Esophagus muscularis mucosa (tissue), 4 donors: Measurements from ENCODE around the gene INTS7. TPM values are rescaled to one million over a fixed set of nuclear protein-coding genes. Genes with fewer than 3 reads are reported as not detected.

Experiments
- DNase-seq: peaks from one replicate; pipeline ENCODE4 v3.0.0-alpha.2; 2017; ENCODE audit errors: extremely low spot score
- H3K27ac ChIP-seq, 4 donors: fragments of 200-600 bp; sonication (generic); replicated peaks in 1 of 4; 1 replicate in 3 of 4; 2 replicates in 1 of 4; pipeline ENCODE4 v1.5.1; 2016 to 2019; ENCODE audit warnings: mild to moderate bottlenecking in 1 of 4
- H3K27me3 ChIP-seq, 4 donors: fragments of 200-600 bp; sonication (generic); one replicate each; pipeline versions ENCODE4 v1.5.1 to v1.6.0; 2016 to 2019
- H3K36me3 ChIP-seq, 4 donors: fragments of 200-600 bp; sonication (generic); one replicate each; pipeline ENCODE4 v1.5.1; 2016 to 2019
- H3K4me1 ChIP-seq, 4 donors: fragments of 200-600 bp; sonication (generic); one replicate each; pipeline ENCODE4 v1.5.1; 2016 to 2019
- H3K4me3 ChIP-seq, 4 donors: fragments of 200-600 bp; sonication (generic); 1 replicate in 2 of 4; 2 replicates in 2 of 4; pipeline ENCODE4 v1.5.1; 2016 to 2019; ENCODE audit warnings: mild to moderate bottlenecking in 4 of 4, moderate library complexity in 1 of 4
- H3K9me3 ChIP-seq, 4 donors: fragments of 200-600 bp; sonication (generic); 1 replicate in 3 of 4; 2 replicates in 1 of 4; pipeline ENCODE4 v1.5.1; 2016 to 2019
- EP300 ChIP-seq: sonication (generic); formaldehyde crosslinking; IDR thresholded peaks from one replicate; pipeline ENCODE4 v1.6.1; 2017; ENCODE audit warnings: antibody characterized with exemption
- POLR2A ChIP-seq: fragments of 450-650 bp; IDR thresholded peaks from one replicate; pipeline ENCODE4 v1.6.1; 2017; ENCODE audit warnings: antibody characterized with exemption, moderate library complexity, mild to moderate bottlenecking, low read depth
- POLR2AphosphoS5 ChIP-seq, 2 donors: sonication (generic); formaldehyde crosslinking; IDR thresholded peaks; one replicate each; pipeline ENCODE4 v1.6.1; 2017; ENCODE audit warnings: antibody characterized with exemption in 2 of 2
- WGBS: methylation state at CpG from one replicate; pipeline ENCODE4 v1.1.5; 2018; 5-methylcytosine and 5-hydroxymethylcytosine counted together
- intact Hi-C: fragments of 100-400 bp; cut with DNase I; formaldehyde crosslinking; loops from one replicate; pipeline ENCODE4 v1.15.1; 2023
- total RNA-seq, 4 donors: library from RNA; depleted of rRNA; stranded (reverse); fragments of >200 nt; gene quantifications; one replicate each; pipeline versions ENCODE4 v1.1.0 to v1.2.1, GENCODE V29; 2016
- TF ChIP-seq, protein P1 (sequence below), 3 experiments: fragments of 200-600 bp in 2 of 3; fragments of 450-650 bp in 1 of 3; sonication (generic) in 2 of 3; IDR thresholded peaks; one replicate each; pipeline ENCODE4 v1.5.1; 2017 to 2019; ENCODE audit warnings: antibody characterized with exemption in 3 of 3, mild to moderate bottlenecking in 2 of 3, moderate library complexity in 1 of 3

The INTS7 gene
- total RNA-seq, 4 donors from 2014 or later, result 6.0 to 15.4 (median 11.0) TPM

DNA sequence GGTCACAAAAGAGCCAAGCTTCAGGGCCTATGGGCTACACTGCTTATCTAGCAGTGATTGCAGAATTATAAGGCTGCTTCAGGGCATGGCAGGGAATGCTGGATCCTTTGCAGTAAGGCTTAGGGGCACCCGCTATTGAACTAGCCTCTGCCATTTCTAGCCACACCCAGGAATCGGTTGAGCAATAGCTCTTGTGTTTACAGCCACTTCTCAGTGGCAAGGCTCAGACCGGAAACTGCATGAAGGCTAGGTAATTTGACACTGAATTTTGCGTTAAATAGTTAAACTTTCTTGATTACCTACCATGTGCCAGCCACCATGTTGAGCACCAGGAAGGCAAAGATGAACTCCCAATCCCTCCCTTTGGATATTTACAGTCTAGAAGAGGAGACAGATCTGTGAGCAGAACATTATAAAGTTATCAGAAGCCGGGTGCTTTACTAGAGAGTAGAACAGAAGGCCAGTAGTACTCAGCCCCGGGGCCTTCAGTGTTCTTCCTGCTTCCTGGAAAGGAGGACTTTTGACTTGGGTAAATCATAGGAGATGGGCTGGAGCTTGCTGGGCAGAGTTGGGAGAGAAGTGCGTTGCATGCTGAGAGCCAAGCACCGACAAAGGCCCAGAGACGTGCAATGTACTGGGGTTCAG lies 106.2 kb downstream of the INTS7 start:
- peaks cover 0 to 27% (median 0%) of the 10 kb centered on the region in 4 donors for H3K27me3 ChIP-seq
- WGBS, result 74% methylated on average over 9 of the region's 9 CpGs

DNA sequence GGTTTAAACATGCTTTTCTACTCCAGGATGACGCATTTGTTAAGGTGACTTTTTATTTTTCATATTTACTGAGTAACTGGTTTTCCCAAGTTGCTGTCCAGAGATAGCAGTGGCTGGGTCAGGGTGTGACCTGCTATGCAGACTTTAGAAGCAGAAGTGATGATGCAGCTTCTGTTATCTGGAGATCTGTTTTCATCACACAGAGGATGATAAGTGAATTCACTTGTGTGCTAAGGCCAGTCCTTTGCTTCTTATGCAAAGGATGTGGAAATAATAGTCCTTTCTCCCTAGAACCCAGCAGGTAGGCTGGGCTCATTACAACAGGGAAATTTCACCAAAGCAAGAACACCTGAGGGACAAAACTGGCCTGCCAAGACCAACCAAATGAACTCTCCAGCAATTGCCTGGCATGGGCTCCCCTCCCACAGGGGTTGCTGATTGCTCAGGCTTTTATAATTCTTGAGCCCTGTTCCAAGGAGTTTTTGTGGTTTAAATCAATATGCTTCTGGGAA lies 107.0 kb downstream of the INTS7 start:
- WGBS, result 100% methylated on average over 1 of the region's 1 CpG
- Histone ChIP-seq H3K36me3 (no peaks in the 10 kb centered on the region), H3K4me1 (no peaks in the 10 kb centered on the region), H3K27ac (no peak overlapping the region), H3K4me3 (no peak overlapping the region), H3K9me3 (no peaks in the 10 kb centered on the region), H3K27me3 (peaks cover 0 to 27% (median 0%) of the 10 kb centered on the region in 4 donors)
- DNase-seq, result no peak
- TF ChIP-seq, protein P1, sequence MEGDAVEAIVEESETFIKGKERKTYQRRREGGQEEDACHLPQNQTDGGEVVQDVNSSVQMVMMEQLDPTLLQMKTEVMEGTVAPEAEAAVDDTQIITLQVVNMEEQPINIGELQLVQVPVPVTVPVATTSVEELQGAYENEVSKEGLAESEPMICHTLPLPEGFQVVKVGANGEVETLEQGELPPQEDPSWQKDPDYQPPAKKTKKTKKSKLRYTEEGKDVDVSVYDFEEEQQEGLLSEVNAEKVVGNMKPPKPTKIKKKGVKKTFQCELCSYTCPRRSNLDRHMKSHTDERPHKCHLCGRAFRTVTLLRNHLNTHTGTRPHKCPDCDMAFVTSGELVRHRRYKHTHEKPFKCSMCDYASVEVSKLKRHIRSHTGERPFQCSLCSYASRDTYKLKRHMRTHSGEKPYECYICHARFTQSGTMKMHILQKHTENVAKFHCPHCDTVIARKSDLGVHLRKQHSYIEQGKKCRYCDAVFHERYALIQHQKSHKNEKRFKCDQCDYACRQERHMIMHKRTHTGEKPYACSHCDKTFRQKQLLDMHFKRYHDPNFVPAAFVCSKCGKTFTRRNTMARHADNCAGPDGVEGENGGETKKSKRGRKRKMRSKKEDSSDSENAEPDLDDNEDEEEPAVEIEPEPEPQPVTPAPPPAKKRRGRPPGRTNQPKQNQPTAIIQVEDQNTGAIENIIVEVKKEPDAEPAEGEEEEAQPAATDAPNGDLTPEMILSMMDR (IDR thresholded peaks at IDR 0.05), result no peak
- TF ChIP-seq EP300, result no peak
- intact Hi-C loops, result no loop called here

More for the DNA sequence above, 106.2 kb downstream of the INTS7 start:
- intact Hi-C loops, result no loop called here
- no peaks in the 10 kb centered on the region for H3K36me3 ChIP-seq
- no peak for DNase-seq
- H3K27ac ChIP-seq, result no peak overlapping the region
- no peaks in the 10 kb centered on the region for H3K4me1 ChIP-seq
- H3K9me3 ChIP-seq, result no peaks in the 10 kb centered on the region
- no peak overlapping the region for H3K4me3 ChIP-seq
- TF ChIP-seq, protein P1 (IDR thresholded peaks at IDR 0.05), result no peak
- TF ChIP-seq POLR2A, result no peak
- no peak for TF ChIP-seq POLR2AphosphoS5 (IDR thresholded peaks at IDR 0.05)
- TF ChIP-seq EP300, result no peak

DNA sequence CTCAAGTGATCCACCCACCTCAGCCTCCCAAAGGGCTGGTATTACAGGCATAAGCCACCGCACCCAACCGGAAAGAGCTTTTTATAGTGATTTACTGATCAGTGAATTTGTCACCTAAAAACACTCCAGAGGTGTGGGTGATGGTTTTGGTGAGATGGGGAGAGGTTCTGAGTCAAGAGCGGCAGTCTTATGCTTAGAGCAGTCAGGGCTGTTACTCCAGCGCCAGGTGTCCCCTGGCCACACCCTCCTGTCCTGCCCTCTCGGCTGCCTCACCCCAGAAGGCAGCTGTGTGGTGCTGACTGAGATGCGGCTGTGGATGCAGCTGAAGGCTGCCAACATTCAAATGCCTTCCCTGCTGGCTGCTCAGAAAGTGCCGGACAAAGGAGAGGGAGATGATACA lies 110.3 kb downstream of the INTS7 start:
- 62% methylated on average over 7 of the region's 7 CpGs for WGBS
- TF ChIP-seq POLR2A, result no peak
- no peak for TF ChIP-seq POLR2AphosphoS5 (IDR thresholded peaks at IDR 0.05)
- TF ChIP-seq, protein P1 (IDR thresholded peaks at IDR 0.05), result no peak
- TF ChIP-seq EP300, result no peak
- no peak overlapping the region for H3K4me3 ChIP-seq
- no peaks in the 10 kb centered on the region for H3K9me3 ChIP-seq
- H3K27me3 ChIP-seq, result no peaks in the 10 kb centered on the region
- no peak for DNase-seq
- no peaks in the 10 kb centered on the region for H3K36me3 ChIP-seq
- no peak overlapping the region for H3K27ac ChIP-seq
- peaks cover 3 to 8% (median 4%) of the 10 kb centered on the region in 4 donors for H3K4me1 ChIP-seq
- intact Hi-C loops, result no loop called here

DNA sequence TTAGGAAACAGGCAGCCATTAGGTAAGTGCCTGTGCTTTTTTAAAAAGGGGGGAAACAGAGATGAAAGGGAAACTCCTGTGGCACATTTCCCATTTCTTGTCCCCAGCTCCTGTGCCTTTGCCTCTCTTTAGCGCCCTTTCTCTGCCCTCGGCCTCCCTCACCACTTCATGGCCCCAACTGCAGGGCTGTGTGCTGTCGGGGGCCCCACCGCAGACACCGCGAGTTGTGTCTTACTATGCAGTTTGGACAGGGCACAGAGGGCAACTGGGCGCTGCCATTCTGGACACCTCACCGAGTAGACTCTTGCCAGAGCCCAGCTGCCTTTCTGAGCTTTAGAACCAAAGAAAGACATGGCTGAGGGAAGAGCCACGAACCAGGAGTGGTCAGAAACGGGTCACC lies 111.1 kb downstream of the INTS7 start:
- Histone ChIP-seq H3K4me3 (no peak overlapping the region), H3K36me3 (no peaks in the 10 kb centered on the region), H3K4me1 (peaks cover 4 to 11% (median 6%) of the 10 kb centered on the region in 4 donors), H3K27ac (no peak overlapping the region), H3K27me3 (no peaks in the 10 kb centered on the region), H3K9me3 (no peaks in the 10 kb centered on the region)
- intact Hi-C loops, result no loop called here
- no peak for DNase-seq
- 81% methylated on average over 10 of the region's 10 CpGs for WGBS
- no peak for TF ChIP-seq EP300
- no peak for TF ChIP-seq POLR2A
- TF ChIP-seq POLR2AphosphoS5 (IDR thresholded peaks at IDR 0.05), result no peak
- TF ChIP-seq, protein P1 (IDR thresholded peaks at IDR 0.05), result no peak

DNA sequence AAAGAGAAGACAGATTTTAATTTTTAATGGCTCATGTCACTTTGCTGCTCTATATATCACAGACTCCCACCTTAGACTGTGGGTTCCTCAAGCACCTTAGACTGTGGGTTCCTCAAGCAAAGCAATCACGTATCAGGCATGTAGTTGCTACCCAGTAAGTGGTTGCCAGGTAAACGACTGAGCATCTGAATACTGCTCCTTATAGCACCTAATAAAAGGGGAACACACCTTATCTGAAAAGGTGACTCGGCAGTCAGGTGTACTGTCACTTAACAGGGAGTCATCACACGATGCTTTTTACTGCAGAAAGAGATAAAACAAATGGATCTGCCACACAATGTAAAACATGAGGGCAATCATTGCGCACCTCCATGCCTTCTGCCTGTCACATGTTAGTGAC lies 112.3 kb downstream of the INTS7 start:
- H3K27me3 ChIP-seq, result no peaks in the 10 kb centered on the region
- intact Hi-C loops, result no loop called here
- no peak overlapping the region for H3K27ac ChIP-seq
- no peaks in the 10 kb centered on the region for H3K9me3 ChIP-seq
- peaks cover 4 to 14% (median 6%) of the 10 kb centered on the region in 4 donors for H3K4me1 ChIP-seq
- 87% methylated on average over 5 of the region's 5 CpGs for WGBS
- TF ChIP-seq EP300 (no peak), POLR2A (no peak), POLR2AphosphoS5 (IDR thresholded peaks at IDR 0.05) (no peak)
- TF ChIP-seq, protein P1 (IDR thresholded peaks at IDR 0.05), result no peak
- H3K36me3 ChIP-seq, result no peaks in the 10 kb centered on the region
- no peak overlapping the region for H3K4me3 ChIP-seq
- DNase-seq, result no peak
